ENCODE data around the gene AGRP.

GRCh38 chr16:67483731-67484525, 581 bp upstream of the AGRP start:
- TF ChIP-seq CTCF (IDR thresholded peaks at IDR 0.05) (no peak), POLR2A (IDR thresholded peaks at IDR 0.05) (no peak)

Data from heart left ventricle (tissue), 13 donors.